WTC11 (cell line): Measurements from ENCODE around the gene STX8. TPM values are rescaled to one million over a fixed set of nuclear protein-coding genes. Genes with fewer than 3 reads are reported as not detected.

Source experiments
- ATAC-seq: fragments of 200-7000 bp; cut with Tn5 transposase; 2 replicates; pipeline ENCODE4 v1.10.0; 2021; ENCODE audit warnings: mild to moderate bottlenecking, moderate library complexity
- CTCF ChIA-PET: fragments of 300-600 bp; sonication (Branson Sonifier 250); formaldehyde crosslinking; loops from one replicate; lab custom pipeline; 2021; ENCODE audit warnings: antibody characterized with exemption; lab: Charles Lee
- POLR2A ChIA-PET: fragments of 350-600 bp; sonication (Branson Sonifier 250); formaldehyde crosslinking; loops from one replicate; lab custom pipeline; 2021; ENCODE audit warnings: antibody characterized with exemption; lab: Charles Lee
- DNase-seq: peaks from one replicate; pipeline ENCODE4 v3.0.0; 2021; ENCODE audit warnings: low spot score
- H3K27ac Mint-ChIP-seq: 2 replicates; pipeline ENCODE4 v1.8.0; 2021; ENCODE audit warnings: mixed read lengths
- H3K27me3 Mint-ChIP-seq: 2 replicates; pipeline ENCODE4 v1.8.0; 2021; ENCODE audit warnings: low read depth, mild to moderate bottlenecking, moderate library complexity, mixed read lengths
- H3K36me3 Mint-ChIP-seq: 2 replicates; pipeline ENCODE4 v1.8.0; 2021; ENCODE audit warnings: mixed read lengths
- H3K4me1 Mint-ChIP-seq: 2 replicates; pipeline ENCODE4 v1.8.0; 2022; ENCODE audit warnings: mixed read lengths
- H3K4me3 Mint-ChIP-seq: 2 replicates; pipeline ENCODE4 v1.8.0; 2021; ENCODE audit warnings: mild to moderate bottlenecking, moderate library complexity, mixed read lengths
- H3K9me3 Mint-ChIP-seq: 2 replicates; pipeline ENCODE4 v1.8.0; 2021; ENCODE audit warnings: mixed read lengths
- AFF4 ChIP-seq: sonication (generic); formaldehyde crosslinking; IDR thresholded peaks from 2 replicates; pipeline ENCODE4 v1.8.1; 2023; ENCODE audit warnings: mild to moderate bottlenecking, missing genetic modification reagents, borderline replicate concordance
- ATF3 ChIP-seq: sonication (generic); formaldehyde crosslinking; conservative IDR thresholded peaks from 2 replicates; pipeline ENCODE4 v1.8.1; 2022; ENCODE audit warnings: mild to moderate bottlenecking, missing genetic modification reagents
- CDX4 ChIP-seq: fragments of 250-450 bp; sonication (Bioruptor Pico); IDR thresholded peaks from 2 replicates; pipeline ENCODE4 v1.9.0; 2021; ENCODE audit warnings: moderate library complexity, mild to moderate bottlenecking, inconsistent platforms, borderline replicate concordance
- FOXK1 ChIP-seq: sonication (generic); formaldehyde crosslinking; IDR thresholded peaks from 2 replicates; pipeline ENCODE4 v1.8.0; 2022; ENCODE audit warnings: mild to moderate bottlenecking, moderate library complexity, missing genetic modification reagents
- GTF2I ChIP-seq: fragments of 250-450 bp; sonication (Bioruptor Pico); conservative IDR thresholded peaks from 2 replicates; pipeline ENCODE4 v1.4.0; 2021; ENCODE audit warnings: mild to moderate bottlenecking
- JAZF1 ChIP-seq: fragments of 250-450 bp; sonication (Bioruptor Pico); IDR thresholded peaks from 2 replicates; pipeline ENCODE4 v1.9.0; 2021; ENCODE audit warnings: moderate library complexity, mild to moderate bottlenecking, inconsistent platforms
- KAT7 ChIP-seq: sonication (generic); formaldehyde crosslinking; IDR thresholded peaks from 2 replicates; pipeline ENCODE4 v1.8.1; 2023; ENCODE audit warnings: missing genetic modification reagents, mild to moderate bottlenecking, borderline replicate concordance
- RELA ChIP-seq: sonication (generic); formaldehyde crosslinking; IDR thresholded peaks from 2 replicates; pipeline ENCODE4 v1.8.1; 2022; ENCODE audit warnings: missing genetic modification reagents, mild to moderate bottlenecking, borderline replicate concordance
- TEAD4 ChIP-seq: sonication (generic); formaldehyde crosslinking; IDR thresholded peaks from 2 replicates; pipeline ENCODE4 v1.8.0; 2022; ENCODE audit warnings: mild to moderate bottlenecking, missing genetic modification reagents
- ZNF138 ChIP-seq: sonication (generic); formaldehyde crosslinking; conservative IDR thresholded peaks from 2 replicates; pipeline ENCODE4 v1.8.1; 2022; ENCODE audit warnings: mild to moderate bottlenecking, moderate library complexity, missing genetic modification reagents
- ZNF512 ChIP-seq: sonication (generic); formaldehyde crosslinking; IDR thresholded peaks from 2 replicates; pipeline ENCODE4 v1.8.1; 2022; ENCODE audit warnings: missing genetic modification reagents, borderline replicate concordance
- ZNF532 ChIP-seq: fragments of 250-450 bp; sonication (Bioruptor Pico); IDR thresholded peaks from 2 replicates; pipeline ENCODE4 v1.9.0; 2021; ENCODE audit warnings: mild to moderate bottlenecking, borderline replicate concordance
- total RNA-seq: library from RNA; stranded (reverse); gene quantifications from 3 replicates; pipeline ENCODE4 v1.2.3, GENCODE V29; 2021
- TF ChIP-seq, protein P1 (sequence below): sonication (generic); formaldehyde crosslinking; IDR thresholded peaks from 2 replicates; pipeline ENCODE4 v1.8.0; 2022; ENCODE audit warnings: mild to moderate bottlenecking, missing genetic modification reagents

Gene STX8
- total RNA-seq, 1 experiment from 2014 or later: 39.9 TPM

DNA sequence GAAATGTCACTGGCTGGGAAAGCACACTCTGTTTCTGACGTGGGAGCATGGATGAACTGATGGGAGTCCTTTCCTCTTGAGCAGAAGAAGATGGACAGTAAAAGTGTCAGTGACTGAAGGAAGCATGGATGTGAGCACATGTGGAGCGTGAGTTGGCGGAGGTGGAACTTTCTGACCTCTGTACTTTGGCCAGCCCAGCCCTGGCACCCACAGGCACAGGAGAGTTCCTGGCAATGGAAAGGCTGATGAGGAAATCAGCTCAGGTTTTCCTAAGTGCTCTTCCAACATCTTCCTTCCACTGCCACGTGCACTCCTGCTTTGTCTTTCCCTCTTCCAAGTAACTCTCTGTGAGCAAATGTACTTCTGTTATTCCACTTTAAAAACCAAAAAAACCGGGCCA, 277.5 kb downstream of the STX8 start:
- no peaks in the 10 kb centered on the region for H3K9me3 Mint-ChIP-seq
- CTCF ChIA-PET: no interaction called here
- TF ChIP-seq JAZF1 (CRISPR knock-in tag): no peak
- TF ChIP-seq ZNF138 (CRISPR knock-in tag): no peak
- TF ChIP-seq KAT7 (CRISPR knock-in tag): no peak
- TF ChIP-seq ZNF512: no peak
- TF ChIP-seq, protein P1, sequence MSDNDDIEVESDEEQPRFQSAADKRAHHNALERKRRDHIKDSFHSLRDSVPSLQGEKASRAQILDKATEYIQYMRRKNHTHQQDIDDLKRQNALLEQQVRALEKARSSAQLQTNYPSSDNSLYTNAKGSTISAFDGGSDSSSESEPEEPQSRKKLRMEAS: no peak
- no peak for TF ChIP-seq RELA (CRISPR knock-in tag)
- TF ChIP-seq, all 79 proteins: peak for 0
- ATAC-seq (no peak), DNase-seq (no peak)
- Mint-ChIP-seq H3K4me1 (no peaks in the 10 kb centered on the region), H3K36me3 (no peaks in the 10 kb centered on the region), H3K4me3 (no peak overlapping the region), H3K27ac (no peak overlapping the region), H3K27me3 (no peaks in the 10 kb centered on the region)
- POLR2A ChIA-PET: no interaction called here

DNA sequence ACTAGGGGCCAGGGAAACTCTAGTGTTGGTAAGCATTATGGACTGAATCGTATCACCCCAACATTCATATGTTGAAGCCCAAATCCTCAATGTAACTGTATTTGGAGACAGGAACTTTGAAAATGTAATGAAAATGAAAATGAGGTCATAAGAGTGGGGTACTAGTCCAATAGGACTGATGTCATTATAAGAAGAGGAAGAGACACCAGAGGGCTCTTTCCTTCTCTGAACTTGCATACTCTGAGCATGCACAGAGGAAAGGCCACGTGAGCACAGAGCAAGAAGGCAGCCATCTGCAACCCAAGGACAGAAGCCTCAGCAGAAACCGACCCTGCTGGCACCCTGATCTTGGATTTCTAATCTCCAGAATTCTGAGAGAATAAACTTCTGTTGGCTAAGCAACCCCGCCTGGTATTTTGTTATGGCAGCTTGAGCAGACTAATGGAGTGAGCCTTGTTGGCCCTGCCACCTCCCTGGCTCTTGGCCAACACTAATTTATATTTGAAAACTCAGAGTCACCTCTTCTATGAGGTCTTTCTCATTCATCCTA, 280.9 kb downstream of the STX8 start:
- no peaks in the 10 kb centered on the region for H3K9me3 Mint-ChIP-seq
- no peak for TF ChIP-seq FOXK1 (CRISPR knock-in tag)
- no peak for TF ChIP-seq RELA (CRISPR knock-in tag)
- no peak for TF ChIP-seq ATF3 (CRISPR knock-in tag)
- TF ChIP-seq GTF2I: no peak
- TF ChIP-seq CDX4 (CRISPR knock-in tag): no peak
- no peak for TF ChIP-seq ZNF532
- no peak for TF ChIP-seq AFF4 (CRISPR knock-in tag)
- TF ChIP-seq TEAD4 (CRISPR knock-in tag): no peak
- TF ChIP-seq, all 79 proteins: peak for 0
- no peaks in the 10 kb centered on the region for H3K27me3 Mint-ChIP-seq
- ChIA-PET CTCF (no interaction called here), POLR2A (no interaction called here)
- no peak overlapping the region for H3K4me3 Mint-ChIP-seq
- no peak for DNase-seq
- no peak overlapping the region for H3K27ac Mint-ChIP-seq
- H3K4me1 Mint-ChIP-seq: no peaks in the 10 kb centered on the region
- ATAC-seq: no peak
- no peaks in the 10 kb centered on the region for H3K36me3 Mint-ChIP-seq
